Hematopoietic multipotent progenitor cell treated with erythropoietin and hydrocortisone succinate and interleukin-3 and kit ligand, for 4 days (in vitro differentiated cells): Measurements from ENCODE around the gene PADI2.

ENCODE experiments used
- DNase-seq: peaks from one replicate; pipeline ENCODE4 v3.0.0-alpha.2; 2015

Gene PADI2

DNA sequence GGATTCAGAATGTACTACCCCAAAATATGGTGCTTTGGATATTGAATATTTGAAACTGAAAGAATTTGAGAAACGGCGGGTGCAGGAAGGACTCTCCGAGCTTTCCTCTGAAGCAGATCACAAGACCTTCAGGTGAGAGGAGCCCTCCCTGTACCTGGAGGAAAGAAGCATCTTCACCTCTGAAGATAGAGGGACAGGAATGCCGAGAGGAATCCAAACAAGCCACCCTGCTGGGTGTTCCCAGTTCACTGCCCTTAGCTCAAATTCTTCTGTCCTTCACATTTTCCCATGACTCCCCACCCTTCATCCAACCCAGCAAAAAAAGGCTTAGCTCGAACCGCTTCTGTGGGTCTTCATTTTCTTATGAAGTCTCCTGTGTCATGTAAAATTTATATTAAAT is 18.2 kb upstream of the PADI2 start:
- DNase-seq: no peak

DNA sequence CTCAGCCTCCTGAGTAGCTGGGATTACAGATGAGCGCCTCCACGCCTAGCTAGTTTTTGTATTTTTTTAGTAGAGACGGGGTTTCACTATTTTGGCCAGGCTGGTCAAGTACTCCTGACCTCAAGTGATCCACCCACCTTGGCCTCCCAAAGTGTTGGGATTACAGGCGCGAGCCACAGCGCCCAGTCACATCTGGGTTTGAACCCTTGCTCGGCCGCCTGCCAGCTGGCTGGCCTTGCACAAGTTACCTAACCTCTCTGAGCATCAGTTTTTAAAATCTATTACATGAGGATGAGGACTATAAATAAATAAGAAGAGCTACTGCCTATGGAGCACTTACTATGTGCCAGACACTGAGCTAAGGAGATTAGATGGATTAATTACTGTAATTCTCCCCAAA is 17.7 kb upstream of the PADI2 start:
- no peak for DNase-seq

GRCh38 chr1:17136145-17136544 is 16.9 kb upstream of the PADI2 start:
- no peak for DNase-seq

- no peak for DNase-seq
Measured at GRCh38 chr1:17135530-17135929, 16.3 kb upstream of the PADI2 start.

DNA sequence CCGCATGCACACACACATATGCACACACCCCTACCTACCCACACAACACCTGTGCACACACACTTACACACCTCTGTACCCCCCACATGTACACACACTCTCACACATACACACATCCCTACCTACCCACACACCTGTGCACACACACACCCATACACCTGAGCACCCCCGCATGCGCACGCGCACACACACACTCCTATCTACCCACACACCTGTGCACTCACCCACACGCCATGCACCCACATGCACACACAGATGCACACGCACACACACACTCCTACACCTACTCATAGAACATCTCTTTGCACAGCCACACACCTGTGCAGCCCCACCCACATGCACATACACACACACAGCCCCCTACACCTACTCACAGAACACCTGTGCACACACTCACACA is 15.5 kb upstream of the PADI2 start:
- DNase-seq: no peak

DNA sequence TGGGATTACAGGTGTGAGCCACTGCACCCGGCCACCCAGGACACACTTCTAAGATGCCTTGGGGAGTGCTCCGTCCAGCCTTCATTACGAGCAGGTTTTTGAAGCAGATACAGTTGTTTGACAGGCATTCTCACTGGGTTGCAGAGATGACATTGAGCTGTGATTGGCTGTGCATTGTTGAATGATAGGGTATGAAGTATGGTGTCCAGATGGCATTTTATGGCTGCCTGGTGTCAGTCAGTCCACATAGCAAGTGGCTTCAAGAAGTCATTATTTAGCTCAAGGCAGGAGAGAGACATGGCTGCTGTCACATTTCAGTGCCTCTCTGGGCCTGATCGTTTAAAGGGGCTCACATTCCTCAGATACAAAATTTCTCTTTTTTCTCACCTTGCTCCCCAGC is 14.8 kb upstream of the PADI2 start:
- DNase-seq: no peak

DNA sequence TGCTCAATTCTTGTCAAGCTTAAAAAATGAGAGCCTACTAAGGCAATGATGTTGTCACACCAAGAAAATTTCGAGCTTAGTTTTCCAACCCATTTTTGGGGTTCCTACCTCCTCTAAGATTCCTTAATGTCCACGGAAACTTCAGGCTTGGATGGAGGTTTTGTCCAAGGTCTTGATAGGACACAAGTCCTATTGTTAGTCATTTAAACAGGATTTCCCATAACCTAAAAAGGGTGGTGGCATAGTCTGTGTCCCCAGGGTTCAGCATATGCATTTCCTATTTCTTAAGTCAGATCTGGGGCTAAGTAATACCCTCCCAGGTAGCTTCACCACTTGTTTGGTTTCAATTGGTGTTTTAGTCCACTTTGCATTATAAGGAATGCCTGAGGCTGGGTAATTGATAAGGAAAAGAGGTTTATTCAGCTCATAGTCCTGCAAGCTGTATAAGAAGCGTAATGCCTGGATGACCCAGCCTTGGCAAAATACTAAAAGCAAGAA is 10.9 kb upstream of the PADI2 start:
- DNase-seq: no peak

GRCh38 chr1:17128361-17128760 is 9.1 kb upstream of the PADI2 start:
- DNase-seq: peak; percentile 90

- DNase-seq: peak; percentile 93
Measured at GRCh38 chr1:17125756-17126237, 6.5 kb upstream of the PADI2 start.

GRCh38 chr1:17123196-17124045 is 4.2 kb upstream of the PADI2 start:
- peak; percentile 50 for DNase-seq

DNA sequence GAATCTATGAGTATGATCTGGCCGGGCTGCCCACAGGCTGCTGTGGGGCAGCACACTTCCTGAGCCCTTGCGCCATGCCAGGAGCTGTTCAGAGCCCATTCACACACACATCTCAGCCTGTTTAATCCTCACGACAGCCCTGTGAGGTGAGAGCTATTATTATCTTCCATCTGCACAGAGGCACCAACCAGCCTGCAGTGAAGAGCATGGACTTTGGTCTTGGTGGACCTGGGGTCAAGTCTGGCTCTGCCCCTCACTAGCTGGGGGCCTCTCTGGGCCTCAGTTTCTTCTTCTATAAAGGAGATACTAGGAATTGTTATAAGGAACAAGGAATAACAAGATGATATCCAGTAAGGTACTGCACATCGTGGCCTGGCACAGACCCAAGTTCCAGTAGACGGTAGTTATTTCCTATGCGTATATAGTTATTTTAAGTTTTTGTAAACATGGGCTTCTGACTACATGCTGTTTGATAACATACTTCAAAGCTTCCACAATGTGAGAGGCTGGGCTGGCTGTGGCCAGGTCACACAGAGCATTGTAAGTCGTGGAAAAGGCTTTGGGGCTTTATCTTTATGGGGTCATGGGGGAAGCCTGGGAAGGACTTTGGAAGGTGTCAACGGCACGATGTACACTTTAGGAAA is 3.4 kb upstream of the PADI2 start:
- DNase-seq: peak; percentile 69

DNA sequence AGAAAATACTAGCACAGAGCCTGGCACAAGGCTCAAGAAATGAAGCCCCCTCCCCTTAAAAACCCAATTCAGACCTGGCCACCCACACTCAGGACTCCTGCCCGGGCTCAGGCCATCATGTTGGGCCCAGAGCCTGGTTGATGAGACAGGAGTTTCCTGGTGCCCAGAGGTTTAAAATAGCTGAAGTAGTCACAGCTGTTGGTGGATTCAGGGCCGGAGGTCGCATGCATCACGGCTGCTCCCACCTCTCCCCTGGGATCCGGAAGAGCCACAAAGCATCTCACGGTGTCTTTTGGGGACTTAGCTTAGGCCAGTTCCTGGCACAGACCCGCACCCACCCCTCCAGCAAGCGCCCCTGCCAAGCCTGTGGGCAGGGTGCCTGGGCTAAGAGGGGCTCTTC is 2.6 kb upstream of the PADI2 start:
- no peak for DNase-seq

- DNase-seq: peak; percentile 79
Measured at GRCh38 chr1:17120962-17121837, 1.9 kb upstream of the PADI2 start.

GRCh38 chr1:17120481-17120877 is 1.2 kb upstream of the PADI2 start:
- no peak for DNase-seq

- peak; percentile 65 for DNase-seq
Measured at GRCh38 chr1:17119773-17120480, 676 bp upstream of the PADI2 start.

DNA sequence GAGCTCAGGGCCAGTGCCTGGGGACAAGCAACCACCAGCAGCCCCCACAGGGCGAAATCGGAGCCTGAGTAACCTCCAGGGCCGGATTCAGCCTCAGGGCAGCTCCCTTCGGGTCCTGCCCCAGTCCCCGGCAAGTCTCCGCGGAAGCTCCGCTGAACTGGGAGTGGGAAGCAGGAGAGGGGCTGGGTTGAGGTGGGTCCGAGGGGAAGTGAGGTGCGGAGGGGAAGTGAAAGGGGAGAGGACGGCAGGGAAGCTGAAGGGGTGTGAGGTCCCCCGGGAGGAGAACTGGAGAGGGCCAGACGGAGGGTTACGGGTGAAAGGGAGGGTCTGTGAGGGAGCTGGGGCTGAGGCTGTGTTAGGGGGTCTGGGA is 560 bp downstream of the PADI2 start:
- no peak for DNase-seq

DNA sequence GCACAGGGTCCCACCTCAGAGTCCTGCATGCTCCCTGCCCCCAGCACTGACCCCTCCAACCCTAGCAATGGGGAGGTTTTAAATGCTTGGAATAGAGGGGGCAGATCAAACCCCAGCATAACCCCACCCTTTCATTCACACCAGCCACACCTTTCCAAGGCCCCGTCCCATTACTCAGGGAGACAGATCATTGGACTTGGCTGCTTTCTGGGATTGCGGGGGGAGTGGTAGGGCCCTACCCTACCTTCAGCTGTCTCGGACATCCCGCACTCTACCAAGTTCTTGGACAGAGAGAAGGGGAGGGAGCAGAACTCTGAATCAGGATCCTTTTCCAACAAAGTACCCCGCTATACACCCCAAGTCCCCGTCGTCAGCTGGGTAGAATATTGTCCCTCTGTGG is 983 bp downstream of the PADI2 start:
- DNase-seq: no peak

DNA sequence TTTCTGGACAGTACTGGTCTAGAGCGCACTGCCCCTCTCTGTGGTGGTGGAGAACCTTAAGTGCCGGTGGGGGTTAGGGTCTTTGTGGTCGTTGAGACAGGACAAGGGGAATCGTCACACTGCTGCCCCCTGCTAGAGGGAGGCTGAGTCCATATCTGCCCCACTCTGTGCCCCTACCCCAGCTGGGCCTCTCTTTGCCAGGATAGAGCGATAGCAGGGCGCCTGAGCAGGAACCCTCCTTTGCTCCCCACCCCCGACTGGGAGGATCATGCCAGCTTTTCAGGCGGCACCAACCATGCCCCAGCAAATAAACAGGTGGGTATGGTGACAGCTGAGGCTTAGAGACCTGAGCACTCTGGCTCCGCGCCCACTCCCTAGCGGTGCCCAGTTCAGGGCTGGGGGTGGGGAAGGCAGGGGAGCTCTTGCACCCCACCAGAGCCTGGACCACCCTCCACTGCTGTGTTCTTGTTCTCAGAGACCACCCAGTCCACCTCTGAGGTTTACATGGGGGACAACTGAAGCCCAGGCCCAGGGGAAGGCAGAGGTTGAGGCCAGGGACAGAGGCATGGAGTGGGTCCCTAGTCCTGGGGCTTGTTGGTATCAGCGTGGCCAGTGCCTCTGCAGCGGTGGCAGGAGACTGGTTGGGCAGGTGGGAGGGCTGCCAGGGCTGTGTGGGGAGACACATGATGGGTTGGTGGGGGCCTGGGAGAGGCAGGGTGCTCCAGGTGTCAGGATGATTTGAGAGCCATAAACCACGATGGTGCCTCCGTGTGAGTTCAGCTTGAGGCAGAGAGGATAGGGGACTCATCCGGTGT is 1.6 kb downstream of the PADI2 start:
- no peak for DNase-seq

DNA sequence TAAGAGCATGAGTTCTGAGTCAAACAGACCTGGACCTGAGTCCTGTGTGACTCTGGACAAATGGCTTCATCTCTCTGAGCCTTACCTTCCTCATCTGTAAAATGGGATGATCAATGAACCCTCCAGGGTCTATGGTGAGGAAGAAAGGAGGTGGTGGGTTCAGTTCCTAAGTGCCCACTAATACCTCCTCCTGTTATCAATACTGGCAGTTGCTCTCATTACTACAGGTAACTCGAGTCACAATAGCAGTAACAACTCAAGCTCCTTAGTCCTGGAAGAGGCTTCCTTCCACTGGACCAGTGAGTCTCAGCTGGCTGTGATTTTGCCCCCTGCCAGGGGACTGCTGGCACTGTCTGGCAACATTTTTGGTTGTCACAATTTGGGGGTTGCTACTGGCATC is 2.6 kb downstream of the PADI2 start:
- DNase-seq: no peak

DNA sequence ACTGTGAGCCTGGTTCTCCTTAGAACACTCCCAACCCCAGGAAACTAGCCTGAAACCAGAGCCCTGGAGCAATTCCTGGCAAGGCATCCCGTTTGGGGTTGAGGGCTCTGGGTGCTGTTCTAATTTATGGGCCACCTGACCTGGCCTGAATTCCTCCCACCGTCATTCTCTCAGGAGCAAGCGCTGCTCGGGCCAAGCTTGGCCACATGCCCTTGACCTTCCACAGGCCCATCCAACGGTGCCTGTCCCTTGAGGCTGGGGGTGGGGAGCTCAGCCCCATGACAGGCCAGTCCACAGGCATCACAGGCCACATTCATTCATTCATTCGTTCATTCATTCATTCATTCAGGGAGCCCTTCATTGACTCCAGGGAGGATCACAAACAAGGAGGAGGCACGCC is 5.3 kb downstream of the PADI2 start:
- DNase-seq: no peak

GRCh38 chr1:17112496-17113236 is 6.6 kb downstream of the PADI2 start:
- DNase-seq: no peak
